Spleen (tissue), 13 donors: ENCODE data around the gene AJM1. TPM values are rescaled to one million over a fixed set of nuclear protein-coding genes. Genes with fewer than 3 reads are reported as not detected.
"Not testable (repeated sequence)": the region's sequence is repeated elsewhere in the genome, so short reads cannot be mapped to it uniquely, and the experiment has no call there.

ENCODE experiments used
- DNase-seq: peaks from one replicate; pipeline ENCODE4 v3.0.0-alpha.2; 2020
- H3K27ac ChIP-seq, 8 donors: fragments of 200-600 bp; sonication (generic) in 7 of 8; 1 replicate in 4 of 8; 2 replicates in 4 of 8; pipeline versions ENCODE4 v1.5.0 to v1.8.0; 2016 to 2021; ENCODE audit warnings: inconsistent platforms in 4 of 8, mild to moderate bottlenecking in 4 of 8, moderate library complexity in 1 of 8
- H3K27me3 ChIP-seq, 7 donors: fragments of 200-600 bp; sonication (generic) in 6 of 7; replicated peaks in 1 of 7; 1 replicate in 4 of 7; 2 replicates in 3 of 7; pipeline versions ENCODE4 v1.5.0 to v1.8.0; 2016 to 2021; ENCODE audit warnings: inconsistent platforms in 3 of 7, mild to moderate bottlenecking in 1 of 7
- H3K36me3 ChIP-seq, 6 donors: fragments of 200-600 bp; sonication (generic) in 5 of 6; 1 replicate in 4 of 6; 2 replicates in 2 of 6; pipeline versions ENCODE4 v1.5.0 to v1.8.0; 2016 to 2021; ENCODE audit warnings: inconsistent platforms in 2 of 6
- H3K4me1 ChIP-seq, 6 donors: fragments of 200-600 bp; sonication (generic) in 5 of 6; 1 replicate in 3 of 6; 2 replicates in 3 of 6; pipeline versions ENCODE4 v1.5.0 to v1.8.0; 2016 to 2021; ENCODE audit warnings: inconsistent platforms in 3 of 6
- H3K4me3 ChIP-seq, 8 donors: fragments of 200-600 bp; sonication (generic) in 7 of 8; 1 replicate in 4 of 8; 2 replicates in 4 of 8; pipeline versions ENCODE4 v1.5.0 to v1.8.0; 2016 to 2021; ENCODE audit warnings: inconsistent platforms in 4 of 8, mild to moderate bottlenecking in 4 of 8, moderate library complexity in 2 of 8
- H3K9me3 ChIP-seq, 8 donors: fragments of 200-600 bp; sonication (generic) in 7 of 8; 1 replicate in 4 of 8; 2 replicates in 4 of 8; pipeline versions ENCODE4 v1.5.0 to v1.8.0; 2016 to 2021; ENCODE audit warnings: inconsistent platforms in 4 of 8
- CTCF ChIP-seq, 11 experiments: fragments of 200-600 bp in 7 of 11; fragments of 450-650 bp in 4 of 11; sonication (generic) in 4 of 11; IDR thresholded peaks in 8 of 11; conservative IDR thresholded peaks in 3 of 11; 1 replicate in 7 of 11; 2 replicates in 4 of 11; pipeline versions ENCODE4 v1.4.0 to v1.8.0; 2016 to 2021; ENCODE audit warnings: antibody characterized with exemption in 11 of 11, inconsistent platforms in 4 of 11, mild to moderate bottlenecking in 1 of 11
- POLR2A ChIP-seq, 3 donors: fragments of 450-650 bp; IDR thresholded peaks; one replicate each; pipeline ENCODE4 v1.5.1; 2017; ENCODE audit warnings: antibody characterized with exemption in 3 of 3, mild to moderate bottlenecking in 1 of 3
- POLR2AphosphoS5 ChIP-seq, 3 donors: sonication (generic); formaldehyde crosslinking; IDR thresholded peaks; one replicate each; pipeline ENCODE4 v1.5.1; 2017; ENCODE audit warnings: antibody characterized with exemption in 3 of 3
- WGBS, 5 donors: extraction: QIAGEN DNeasy Blood & Tissue Kit in 3 of 5; methylation state at CpG; one replicate each; pipeline versions ENCODE4 v1.1.5 to v1.1.7; 2013 to 2018; 5-methylcytosine and 5-hydroxymethylcytosine counted together
- intact Hi-C: fragments of 100-400 bp; cut with DNase I; formaldehyde crosslinking; loops from one replicate; pipeline ENCODE4 v1.15.0; 2023; ENCODE audit warnings: low total_unique reads
- long read RNA-seq, 2 donors: transcript quantifications; one replicate each; lab custom pipeline, GENCODE V29; 2026
- polyA plus RNA-seq, 3 donors: library from polyadenylated mRNA; stranded (reverse); fragments of 200-250 nt; gene quantifications; one replicate each; pipeline ENCODE4 v1.2.1, GENCODE V29; 2013
- total RNA-seq, 7 donors: library from RNA; depleted of rRNA in 3 of 7; stranded (reverse); fragments of >200 nt in 3 of 7; fragmentation: NEBNext Ultra II Directional in 4 of 7; extraction: Animal tissue kit (Norgen Biotek cat#: 25700) in 4 of 7; gene quantifications; one replicate each; pipeline versions ENCODE4 v1.1.0 to v1.2.1, GENCODE V29; 2016 to 2021
- donor health status: healthy with polysubstance abuse.
- donor health status: DM: no; HTN: no; CAD: no; lungs with moderate emphysema.
- donor health status: DM: no; HTN: no; CAD: no.
- donor health status: Bipolar disorder and iron deficiency.
- donor health status: healthy.
- donor health status: DM: no; HTN: no; CAD: no.
- donor health status: DM: yes; HTN: yes; CAD: no.

Gene AJM1
- total RNA-seq = 10 to 100 TPM in 1 of 7 donors, 1 to 10 TPM in 6; 3.3 to 13.1 (median 6.3) TPM
- polyA plus RNA-seq = 1 to 10 TPM in 2 of 3 donors, under 1 TPM in 1; 0.91 to 3.9 (median 1.0) TPM
- long read RNA-seq, donor 1, full-length matches to known transcripts = 1 of 1 reads
- long read RNA-seq, donor 1, partial matches to known transcripts = 0 of 1 reads
- long read RNA-seq, donor 1, other reads (novel, unspliced or antisense) = 0 of 1 reads
- long read RNA-seq, donor 2, full-length matches to known transcripts = 2 of 2 reads
- long read RNA-seq, donor 2, partial matches to known transcripts = 0 of 2 reads
- long read RNA-seq, donor 2, other reads (novel, unspliced or antisense) = 0 of 2 reads

GRCh38 chr9:136842380-136842948, at the start of gene AJM1:
AJM1 (plus strand) TSS chr9:136842478; CDS start chr9:136844415, 1,937 bp downstream.
- DNase-seq = peak; percentile 94
- whole genome bisulfite sequencing, 5 donors = 0 to 1% (median 1%) methylated on average over 2 to 24 of the region's 27 CpGs
- intact Hi-C loops = loop anchor here (10.0 kb wide), 1 partner anchor 102 kb away; the partner anchor contains the start of genes C8G and FBXW5

GRCh38 chr9:136793086-136793946, 49.0 kb upstream of the AJM1 start:
- no peak for DNase-seq
- Histone ChIP-seq H3K27me3 (peaks cover 0 to 25% (median 1%) of the 10 kb centered on the region in 7 donors), H3K4me1 (peaks cover 13 to 70% (median 30%) of the 10 kb centered on the region in 6 donors), H3K27ac (peak overlapping the region in 1 of 8 donors; percentile 2), H3K36me3 (peaks cover 0 to 26% (median 4%) of the 10 kb centered on the region in 6 donors), H3K4me3 (no peak overlapping the region), H3K9me3 (no peaks in the 10 kb centered on the region)
- no peak for TF ChIP-seq POLR2AphosphoS5 (IDR thresholded peaks at IDR 0.05)
- no peak for TF ChIP-seq POLR2A (IDR thresholded peaks at IDR 0.05)
- no peak for TF ChIP-seq CTCF (IDR thresholded peaks at IDR 0.05 in 8 of 11, conservative IDR thresholded peaks at IDR 0.05 in 3 of 11)
- intact Hi-C loops = no loop called here
- WGBS, 5 donors = 76 to 88% (median 83%) methylated on average over 14 to 17 of the region's 17 CpGs

More at GRCh38 chr9:136842380-136842948, at the start of gene AJM1:
- H3K9me3 ChIP-seq = not testable (repeated sequence)
- Histone ChIP-seq H3K36me3 (peaks cover 0 to 56% (median 28%) of the 10 kb centered on the region in 6 donors), H3K4me1 (peaks cover 32 to 78% (median 63%) of the 10 kb centered on the region in 6 donors), H3K27ac (peak within 1 kb of the TSS; percentile 55 to 90 (median 83)), H3K4me3 (peak within 1 kb of the TSS; percentile 55 to 95 (median 65)), H3K27me3 (peaks cover 0 to 45% (median 36%) of the 10 kb centered on the region in 7 donors)
- TF ChIP-seq POLR2AphosphoS5 (IDR thresholded peaks at IDR 0.05) = peak; percentile 69 to 87 (median 80)
- TF ChIP-seq CTCF (IDR thresholded peaks at IDR 0.05 in 8 of 11, conservative IDR thresholded peaks at IDR 0.05 in 3 of 11) = peak; percentile 70 to 97 (median 93)

GRCh38 chr9:136794281-136794999, 47.8 kb upstream of the AJM1 start:
- peaks cover 0 to 26% (median 4%) of the 10 kb centered on the region in 6 donors for H3K36me3 ChIP-seq
- 87 to 93% (median 93%) methylated on average over 14 of the region's 14 CpGs for WGBS, 5 donors
- no peak overlapping the region for H3K27ac ChIP-seq
- peaks cover 14 to 73% (median 37%) of the 10 kb centered on the region in 6 donors for H3K4me1 ChIP-seq
- no peak overlapping the region for H3K4me3 ChIP-seq
- intact Hi-C loops = no loop called here
- H3K27me3 ChIP-seq = peaks cover 0 to 36% (median 13%) of the 10 kb centered on the region in 7 donors
- no peaks in the 10 kb centered on the region for H3K9me3 ChIP-seq
- no peak for DNase-seq
- TF ChIP-seq POLR2A (IDR thresholded peaks at IDR 0.05) (no peak), POLR2AphosphoS5 (IDR thresholded peaks at IDR 0.05) (no peak)

GRCh38 chr9:136795000-136795348, 47.3 kb upstream of the AJM1 start:
- DNase-seq = no peak
- Histone ChIP-seq H3K9me3 (no peaks in the 10 kb centered on the region), H3K27ac (no peak overlapping the region), H3K4me1 (peaks cover 19 to 75% (median 40%) of the 10 kb centered on the region in 6 donors), H3K27me3 (peaks cover 0 to 42% (median 18%) of the 10 kb centered on the region in 7 donors), H3K36me3 (peaks cover 0 to 26% (median 4%) of the 10 kb centered on the region in 6 donors), H3K4me3 (no peak overlapping the region)
- peak in 1 of 3 donors; percentile 28 for TF ChIP-seq POLR2AphosphoS5 (IDR thresholded peaks at IDR 0.05)
- no peak for TF ChIP-seq POLR2A (IDR thresholded peaks at IDR 0.05)
- TF ChIP-seq CTCF (IDR thresholded peaks at IDR 0.05 in 8 of 11, conservative IDR thresholded peaks at IDR 0.05 in 3 of 11) = no peak
- WGBS, 5 donors = 58 to 81% (median 71%) methylated on average over 6 of the region's 6 CpGs
- intact Hi-C loops = no loop called here
